AML-193 (cell line): Measurements from ENCODE around the gene FLYWCH1.
"Not testable (repeated sequence)": the region's sequence is repeated elsewhere in the genome, so short reads cannot be mapped to it uniquely, and the experiment has no call there.

Experiments
- DNase-seq, 2 experiments: peaks; one replicate each; lab custom pipeline; 2025; lab: John Stamatoyannopoulos, UW

Gene FLYWCH1

GRCh38 chr16:2927010-2927646 lies 15.4 kb downstream of the FLYWCH1 start:
- DNase-seq = peak; percentile 66 to 81

- not testable (repeated sequence) for DNase-seq
Measured at GRCh38 chr16:2928151-2928550, 16.4 kb downstream of the FLYWCH1 start.

GRCh38 chr16:2928796-2929195 lies 17.1 kb downstream of the FLYWCH1 start:
- no peak for DNase-seq

GRCh38 chr16:2929693-2930092 lies 18.0 kb downstream of the FLYWCH1 start:
- DNase-seq = no peak

- no peak for DNase-seq
Measured at GRCh38 chr16:2930236-2930635, 18.5 kb downstream of the FLYWCH1 start.

GRCh38 chr16:2931231-2931914 lies 19.6 kb downstream of the FLYWCH1 start:
- DNase-seq = not testable (repeated sequence)

- no peak for DNase-seq
Measured at GRCh38 chr16:2933136-2933535, 21.4 kb downstream of the FLYWCH1 start.

- no peak for DNase-seq
Measured at GRCh38 chr16:2933701-2934100, 22.0 kb downstream of the FLYWCH1 start.

- no peak for DNase-seq
Measured at GRCh38 chr16:2934450-2934849, 22.7 kb downstream of the FLYWCH1 start.

- DNase-seq = no peak
Measured at GRCh38 chr16:2936436-2937011, 24.8 kb downstream of the FLYWCH1 start.

- no peak for DNase-seq
Measured at GRCh38 chr16:2937170-2937569, 25.4 kb downstream of the FLYWCH1 start.

GRCh38 chr16:2938206-2938605 lies 26.5 kb downstream of the FLYWCH1 start:
- DNase-seq = no peak

GRCh38 chr16:2939968-2940367 lies 28.2 kb downstream of the FLYWCH1 start:
- DNase-seq = no peak

GRCh38 chr16:2942045-2942444 lies 30.3 kb downstream of the FLYWCH1 start:
- no peak for DNase-seq

GRCh38 chr16:2943716-2944115 lies 32.0 kb downstream of the FLYWCH1 start:
- DNase-seq = not testable (repeated sequence)

GRCh38 chr16:2946649-2947048 lies 34.9 kb downstream of the FLYWCH1 start:
- DNase-seq = no peak

- no peak for DNase-seq
Measured at GRCh38 chr16:2948807-2949704, 37.3 kb downstream of the FLYWCH1 start.

GRCh38 chr16:2949705-2950352 lies 38.1 kb downstream of the FLYWCH1 start:
- DNase-seq = no peak

GRCh38 chr16:2950353-2950724 lies 38.6 kb downstream of the FLYWCH1 start:
- no peak for DNase-seq

GRCh38 chr16:2950773-2951172 lies 39.0 kb downstream of the FLYWCH1 start:
- no peak for DNase-seq

GRCh38 chr16:2952679-2953078 lies 40.9 kb downstream of the FLYWCH1 start:
- DNase-seq = no peak
